Peyer's patch (tissue), 4 donors: ENCODE results near the gene PDE4B. TPM values are rescaled to one million over a fixed set of nuclear protein-coding genes. Genes with fewer than 3 reads are reported as not detected.

Source experiments
- DNase-seq, 3 donors: peaks; one replicate each; pipeline ENCODE4 v3.0.0-alpha.2; 2017 to 2019
- H3K27ac ChIP-seq, 4 donors: fragments of 200-600 bp; sonication (generic); one replicate each; pipeline ENCODE4 v1.5.1; 2016 to 2019
- H3K27me3 ChIP-seq, 2 donors: fragments of 200-600 bp; sonication (generic); one replicate each; pipeline ENCODE4 v1.5.1; 2019
- H3K36me3 ChIP-seq, 3 donors: fragments of 200-600 bp; sonication (generic); one replicate each; pipeline ENCODE4 v1.5.1; 2016 to 2019
- H3K4me1 ChIP-seq, 4 donors: fragments of 200-600 bp; sonication (generic); one replicate each; pipeline ENCODE4 v1.5.1; 2016 to 2019
- H3K4me3 ChIP-seq, 4 donors: fragments of 200-600 bp; sonication (generic); 1 replicate in 3 of 4; 2 replicates in 1 of 4; pipeline ENCODE4 v1.5.1; 2016 to 2019; ENCODE audit warnings: mild to moderate bottlenecking in 1 of 4
- H3K9me3 ChIP-seq, 4 donors: fragments of 200-600 bp; sonication (generic); one replicate each; pipeline ENCODE4 v1.5.1; 2016 to 2019; ENCODE audit warnings: mild to moderate bottlenecking in 1 of 4
- POLR2A ChIP-seq, 2 donors: fragments of 450-650 bp; IDR thresholded peaks; one replicate each; pipeline ENCODE4 v1.5.1; 2017; ENCODE audit warnings: antibody characterized with exemption in 2 of 2, mild to moderate bottlenecking in 2 of 2, moderate library complexity in 2 of 2
- total RNA-seq, 4 donors: library from RNA; depleted of rRNA; stranded (reverse); fragments of >200 nt; gene quantifications; one replicate each; pipeline ENCODE4 v1.1.0, GENCODE V29; 2016
- TF ChIP-seq, protein P1 (sequence below), 6 experiments: fragments of 450-650 bp in 4 of 6; fragments of 200-600 bp in 2 of 6; sonication (generic) in 1 of 6; IDR thresholded peaks; one replicate each; pipeline ENCODE4 v1.5.1; 2017 to 2019; ENCODE audit warnings: antibody characterized with exemption in 6 of 6, mild to moderate bottlenecking in 3 of 6, moderate library complexity in 1 of 6

The PDE4B gene
- total RNA-seq, 4 donors from 2014 or later: 2.1 to 96.6 (median 9.6) TPM

DNA sequence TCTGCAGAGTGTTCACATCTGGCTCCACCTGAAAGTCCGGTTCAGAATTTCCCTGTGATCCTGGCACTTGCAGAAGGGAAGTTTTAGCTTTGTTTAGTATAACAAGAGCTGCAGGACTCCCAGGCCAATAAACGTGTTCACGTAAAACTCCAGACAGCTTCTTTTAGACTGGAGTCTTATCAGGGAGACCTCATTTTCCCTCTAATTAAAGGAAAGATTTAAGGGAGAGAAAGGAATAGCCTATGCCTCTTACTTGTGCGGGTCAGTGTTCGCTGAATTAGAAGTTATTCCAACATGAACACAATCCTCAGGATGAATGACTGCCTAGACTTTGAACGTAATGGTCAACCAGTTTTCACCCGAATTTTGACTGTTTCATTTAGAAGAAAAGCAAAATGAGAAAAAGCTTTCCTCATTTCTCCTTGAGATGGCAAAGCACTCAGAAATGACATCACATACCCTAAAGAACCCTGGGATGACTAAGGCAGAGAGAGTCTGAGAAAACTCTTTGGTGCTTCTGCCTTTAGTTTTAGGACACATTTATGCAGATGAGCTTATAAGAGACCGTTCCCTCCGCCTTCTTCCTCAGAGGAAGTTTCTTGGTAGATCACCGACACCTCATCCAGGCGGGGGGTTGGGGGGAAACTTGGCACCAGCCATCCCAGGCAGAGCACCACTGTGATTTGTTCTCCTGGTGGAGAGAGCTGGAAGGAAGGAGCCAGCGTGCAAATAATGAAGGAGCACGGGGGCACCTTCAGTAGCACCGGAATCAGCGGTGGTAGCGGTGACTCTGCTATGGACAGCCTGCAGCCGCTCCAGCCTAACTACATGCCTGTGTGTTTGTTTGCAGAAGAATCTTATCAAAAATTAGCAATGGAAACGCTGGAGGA lies 539.2 kb downstream of the PDE4B start:
- peaks cover 0 to 10% (median 5%) of the 10 kb centered on the region in 4 donors for H3K4me1 ChIP-seq
- peak overlapping the region; percentile 52 to 64 (median 55) for H3K4me3 ChIP-seq
- H3K27ac ChIP-seq: peak overlapping the region; percentile 85 to 88 (median 88)
- DNase-seq: peak; percentile 51 to 83 (median 65)
- no peaks in the 10 kb centered on the region for H3K36me3 ChIP-seq
- no peaks in the 10 kb centered on the region for H3K9me3 ChIP-seq
- no peaks in the 10 kb centered on the region for H3K27me3 ChIP-seq
- peak; percentile 27 to 44 for TF ChIP-seq POLR2A (IDR thresholded peaks at IDR 0.05)
- TF ChIP-seq, protein P1, sequence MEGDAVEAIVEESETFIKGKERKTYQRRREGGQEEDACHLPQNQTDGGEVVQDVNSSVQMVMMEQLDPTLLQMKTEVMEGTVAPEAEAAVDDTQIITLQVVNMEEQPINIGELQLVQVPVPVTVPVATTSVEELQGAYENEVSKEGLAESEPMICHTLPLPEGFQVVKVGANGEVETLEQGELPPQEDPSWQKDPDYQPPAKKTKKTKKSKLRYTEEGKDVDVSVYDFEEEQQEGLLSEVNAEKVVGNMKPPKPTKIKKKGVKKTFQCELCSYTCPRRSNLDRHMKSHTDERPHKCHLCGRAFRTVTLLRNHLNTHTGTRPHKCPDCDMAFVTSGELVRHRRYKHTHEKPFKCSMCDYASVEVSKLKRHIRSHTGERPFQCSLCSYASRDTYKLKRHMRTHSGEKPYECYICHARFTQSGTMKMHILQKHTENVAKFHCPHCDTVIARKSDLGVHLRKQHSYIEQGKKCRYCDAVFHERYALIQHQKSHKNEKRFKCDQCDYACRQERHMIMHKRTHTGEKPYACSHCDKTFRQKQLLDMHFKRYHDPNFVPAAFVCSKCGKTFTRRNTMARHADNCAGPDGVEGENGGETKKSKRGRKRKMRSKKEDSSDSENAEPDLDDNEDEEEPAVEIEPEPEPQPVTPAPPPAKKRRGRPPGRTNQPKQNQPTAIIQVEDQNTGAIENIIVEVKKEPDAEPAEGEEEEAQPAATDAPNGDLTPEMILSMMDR (IDR thresholded peaks at IDR 0.05): peak in 4 of 6 experiments; percentile 9 to 35 (median 18)

DNA sequence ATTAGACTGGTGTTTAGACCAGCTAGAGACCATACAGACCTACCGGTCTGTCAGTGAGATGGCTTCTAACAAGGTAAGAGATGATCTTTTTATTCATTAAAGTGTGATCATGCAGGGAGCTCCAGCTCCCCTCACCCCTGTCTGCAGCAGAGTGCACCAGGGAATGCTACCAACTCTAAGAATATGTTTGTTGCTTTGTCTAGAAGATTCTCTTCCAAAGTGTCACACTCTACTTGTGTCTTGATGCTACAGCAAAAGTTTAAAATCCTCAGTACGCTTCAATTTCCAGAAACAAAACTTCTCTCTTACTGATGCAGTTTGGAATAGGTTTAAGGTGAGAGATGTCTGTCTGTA lies 539.8 kb downstream of the PDE4B start:
- no peaks in the 10 kb centered on the region for H3K36me3 ChIP-seq
- peaks cover 0 to 16% (median 9%) of the 10 kb centered on the region in 4 donors for H3K4me1 ChIP-seq
- no peaks in the 10 kb centered on the region for H3K27me3 ChIP-seq
- TF ChIP-seq, protein P1 (IDR thresholded peaks at IDR 0.05): no peak
- no peak for TF ChIP-seq POLR2A (IDR thresholded peaks at IDR 0.05)
- no peak for DNase-seq
- H3K9me3 ChIP-seq: no peaks in the 10 kb centered on the region
- H3K4me3 ChIP-seq: peak overlapping the region; percentile 52 to 64 (median 55)
- H3K27ac ChIP-seq: peak overlapping the region; percentile 85 to 88 (median 88)

DNA sequence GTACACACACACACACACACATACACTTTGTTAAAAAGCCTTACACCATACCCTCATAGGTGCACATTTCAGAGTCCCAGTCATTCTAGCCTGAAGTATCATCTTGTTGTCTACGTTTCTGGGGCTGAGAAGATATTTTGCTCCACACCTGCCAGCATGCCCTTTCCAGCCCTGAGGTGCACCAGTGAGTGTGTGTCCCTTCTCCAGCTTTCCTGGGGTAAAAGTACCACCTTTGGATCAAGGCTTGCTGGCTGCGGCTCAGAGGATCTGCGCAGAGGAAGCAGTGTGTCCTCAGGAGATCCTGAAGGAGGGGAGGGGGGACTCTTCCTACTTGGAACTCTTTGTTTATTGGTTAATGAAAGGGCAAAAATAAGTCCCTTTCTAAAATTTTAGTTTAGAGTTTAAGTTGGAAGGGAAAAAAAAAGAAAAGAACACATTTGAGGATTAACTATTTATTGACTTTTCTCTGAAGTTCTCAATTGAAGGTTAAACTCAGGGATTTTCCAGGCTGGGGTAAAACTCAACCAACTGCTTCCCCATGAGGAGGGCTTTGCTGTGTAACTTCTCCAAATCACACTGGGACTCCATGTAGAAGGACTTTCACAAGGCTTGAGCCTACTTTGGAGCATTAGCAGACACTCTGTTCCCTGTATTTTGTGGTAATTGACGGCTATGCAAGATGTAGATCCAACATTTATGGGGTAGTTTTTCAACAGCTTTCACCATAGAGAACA lies 540.9 kb downstream of the PDE4B start:
- H3K27me3 ChIP-seq: no peaks in the 10 kb centered on the region
- TF ChIP-seq, protein P1 (IDR thresholded peaks at IDR 0.05): no peak
- TF ChIP-seq POLR2A (IDR thresholded peaks at IDR 0.05): no peak
- H3K4me3 ChIP-seq: peak overlapping the region; percentile 52 to 64 (median 55)
- peaks cover 0 to 22% (median 9%) of the 10 kb centered on the region in 4 donors for H3K4me1 ChIP-seq
- no peaks in the 10 kb centered on the region for H3K36me3 ChIP-seq
- peak overlapping the region; percentile 85 to 88 (median 88) for H3K27ac ChIP-seq
- no peaks in the 10 kb centered on the region for H3K9me3 ChIP-seq
- DNase-seq: peak in 1 of 3 donors; percentile 46

DNA sequence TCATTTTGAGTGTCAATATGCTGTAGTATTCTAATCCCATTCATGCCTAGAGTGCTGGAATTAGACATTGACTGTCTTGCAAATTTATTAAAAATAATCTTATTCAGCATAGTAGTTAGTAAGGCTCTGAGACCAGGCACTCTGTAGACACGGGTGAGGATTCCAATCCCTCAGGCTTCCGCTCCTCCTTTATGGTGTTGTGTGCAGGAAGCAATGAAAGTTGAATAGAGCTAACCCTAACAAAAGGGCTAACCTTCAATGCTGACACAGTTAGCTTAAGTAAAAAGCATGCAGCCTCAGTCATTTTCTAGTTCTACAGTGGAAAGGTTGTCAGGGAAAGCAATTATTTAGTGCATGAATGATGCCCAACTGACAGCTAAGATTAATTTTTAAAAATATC lies 541.6 kb downstream of the PDE4B start:
- H3K36me3 ChIP-seq: no peaks in the 10 kb centered on the region
- H3K27me3 ChIP-seq: no peaks in the 10 kb centered on the region
- peak overlapping the region; percentile 85 to 88 (median 88) for H3K27ac ChIP-seq
- TF ChIP-seq POLR2A (IDR thresholded peaks at IDR 0.05): no peak
- TF ChIP-seq, protein P1 (IDR thresholded peaks at IDR 0.05): no peak
- H3K4me1 ChIP-seq: peaks cover 0 to 22% (median 9%) of the 10 kb centered on the region in 4 donors
- H3K4me3 ChIP-seq: peak overlapping the region; percentile 52 to 64 (median 55)
- no peak for DNase-seq
- no peaks in the 10 kb centered on the region for H3K9me3 ChIP-seq

DNA sequence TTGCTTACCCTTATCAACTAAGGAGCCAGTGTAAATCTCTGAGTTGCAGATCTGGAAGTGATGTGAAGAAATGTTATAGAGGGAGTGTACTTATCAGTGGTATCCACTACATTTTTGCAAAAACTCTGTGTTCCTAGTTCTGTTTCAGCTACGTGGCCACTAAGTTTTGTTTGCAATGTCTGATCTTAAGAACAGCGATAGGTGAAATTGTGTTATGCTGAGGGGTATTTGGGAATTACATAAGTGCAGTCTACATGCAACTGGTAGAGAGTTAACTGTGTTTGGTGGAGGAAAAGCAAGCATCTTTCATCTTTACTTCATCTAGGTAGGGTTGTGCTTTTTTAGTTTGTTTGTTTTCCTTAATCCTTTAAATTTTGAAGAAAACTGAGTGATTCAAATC lies 542.4 kb downstream of the PDE4B start:
- Histone ChIP-seq H3K36me3 (no peaks in the 10 kb centered on the region), H3K27ac (peak overlapping the region; percentile 85 to 88 (median 88)), H3K4me1 (peaks cover 0 to 27% (median 9%) of the 10 kb centered on the region in 4 donors), H3K9me3 (no peaks in the 10 kb centered on the region), H3K27me3 (no peaks in the 10 kb centered on the region), H3K4me3 (peak overlapping the region; percentile 52 to 64 (median 55))
- no peak for DNase-seq
- no peak for TF ChIP-seq POLR2A (IDR thresholded peaks at IDR 0.05)
- TF ChIP-seq, protein P1 (IDR thresholded peaks at IDR 0.05): no peak
